ENCODE data around the gene TBC1D4. TPM values are rescaled to one million over a fixed set of nuclear protein-coding genes. Genes with fewer than 3 reads are reported as not detected.
"Not testable (repeated sequence)": the region's sequence is repeated elsewhere in the genome, so short reads cannot be mapped to it uniquely, and the experiment has no call there.

TBC1D4 gene
- total RNA-seq, 1 donor from 2014 or later = 47.1 TPM

- Mint-ChIP-seq H3K27me3 (peaks cover 3% of the 10 kb centered on the region), H3K36me3 (no peaks in the 10 kb centered on the region), H3K4me3 (no peak overlapping the region), H3K4me1 (ENCODE audit: unreplicated experiment) (peaks cover 4% of the 10 kb centered on the region), H3K27ac (no peak overlapping the region), H3K9me3 (no peaks in the 10 kb centered on the region)
- no peak for TF ChIP-seq CTCF (conservative IDR thresholded peaks at IDR 0.05)
- no peak for DNase-seq (ENCODE audit: extremely low spot score, unreplicated experiment)
Measured at GRCh38 chr13:75251188-75251587, 230.8 kb downstream of the TBC1D4 start.

GRCh38 chr13:75250526-75251178, 231.3 kb downstream of the TBC1D4 start:
- H3K9me3 Mint-ChIP-seq = peaks cover 3% of the 10 kb centered on the region
- H3K4me1 Mint-ChIP-seq (ENCODE audit: unreplicated experiment) = no peaks in the 10 kb centered on the region
- no peak for DNase-seq (ENCODE audit: extremely low spot score, unreplicated experiment)
- H3K27ac Mint-ChIP-seq = no peak overlapping the region
- H3K4me3 Mint-ChIP-seq = no peak overlapping the region
- H3K27me3 Mint-ChIP-seq = peaks cover 3% of the 10 kb centered on the region
- TF ChIP-seq CTCF (conservative IDR thresholded peaks at IDR 0.05) = no peak
- H3K36me3 Mint-ChIP-seq = peaks cover 2% of the 10 kb centered on the region

- not testable (repeated sequence) for H3K27me3 Mint-ChIP-seq; H3K36me3 Mint-ChIP-seq; H3K27ac Mint-ChIP-seq; H3K4me3 Mint-ChIP-seq; H3K9me3 Mint-ChIP-seq; H3K4me1 Mint-ChIP-seq (ENCODE audit: unreplicated experiment); DNase-seq (ENCODE audit: extremely low spot score, unreplicated experiment)
Measured at GRCh38 chr13:75245578-75245977, 236.4 kb downstream of the TBC1D4 start.

GRCh38 chr13:75240240-75240639, 241.7 kb downstream of the TBC1D4 start:
- H3K27ac Mint-ChIP-seq; H3K27me3 Mint-ChIP-seq; H3K4me1 Mint-ChIP-seq (ENCODE audit: unreplicated experiment); H3K4me3 Mint-ChIP-seq; H3K9me3 Mint-ChIP-seq; DNase-seq (ENCODE audit: extremely low spot score, unreplicated experiment); H3K36me3 Mint-ChIP-seq: not testable (repeated sequence)

- DNase-seq (ENCODE audit: extremely low spot score, unreplicated experiment) = no peak
- Mint-ChIP-seq H3K36me3 (no peaks in the 10 kb centered on the region), H3K27ac (no peak overlapping the region), H3K4me3 (no peak overlapping the region), H3K27me3 (peaks cover 4% of the 10 kb centered on the region), H3K9me3 (peaks cover 4% of the 10 kb centered on the region), H3K4me1 (ENCODE audit: unreplicated experiment) (no peaks in the 10 kb centered on the region)
- TF ChIP-seq CTCF (conservative IDR thresholded peaks at IDR 0.05) = no peak
Measured at GRCh38 chr13:75236774-75237173, 245.2 kb downstream of the TBC1D4 start.

Other genes with a start within 250 kb of the TBC1D4 start
- 161 and 171 TPM in 2 replicates for gene COMMD6, start 55.7 kb upstream of the TBC1D4 start, total RNA-seq (ENCODE audit: low replicate concordance)
- 31.1 and 38.8 TPM in 2 replicates for gene UCHL3, start 67.6 kb upstream of the TBC1D4 start, total RNA-seq (ENCODE audit: low replicate concordance)
- gene LMO7, start 154.2 kb upstream of the TBC1D4 start, total RNA-seq (ENCODE audit: low replicate concordance) = 73.3 and 253 TPM in 2 replicates

All from type B pancreatic cell (in vitro differentiated cells).